HUDEP-2 (cell line): Measurements from ENCODE around the gene TPSD1.
"Not testable (repeated sequence)": the region's sequence is repeated elsewhere in the genome, so short reads cannot be mapped to it uniquely, and the experiment has no call there.

Source experiments
- DNase-seq, 76 experiments: peaks; one replicate each; lab custom pipeline; 2025; ENCODE audit not compliant: unreplicated experiment in 76 of 76; lab: John Stamatoyannopoulos, UW

Gene TPSD1

DNA sequence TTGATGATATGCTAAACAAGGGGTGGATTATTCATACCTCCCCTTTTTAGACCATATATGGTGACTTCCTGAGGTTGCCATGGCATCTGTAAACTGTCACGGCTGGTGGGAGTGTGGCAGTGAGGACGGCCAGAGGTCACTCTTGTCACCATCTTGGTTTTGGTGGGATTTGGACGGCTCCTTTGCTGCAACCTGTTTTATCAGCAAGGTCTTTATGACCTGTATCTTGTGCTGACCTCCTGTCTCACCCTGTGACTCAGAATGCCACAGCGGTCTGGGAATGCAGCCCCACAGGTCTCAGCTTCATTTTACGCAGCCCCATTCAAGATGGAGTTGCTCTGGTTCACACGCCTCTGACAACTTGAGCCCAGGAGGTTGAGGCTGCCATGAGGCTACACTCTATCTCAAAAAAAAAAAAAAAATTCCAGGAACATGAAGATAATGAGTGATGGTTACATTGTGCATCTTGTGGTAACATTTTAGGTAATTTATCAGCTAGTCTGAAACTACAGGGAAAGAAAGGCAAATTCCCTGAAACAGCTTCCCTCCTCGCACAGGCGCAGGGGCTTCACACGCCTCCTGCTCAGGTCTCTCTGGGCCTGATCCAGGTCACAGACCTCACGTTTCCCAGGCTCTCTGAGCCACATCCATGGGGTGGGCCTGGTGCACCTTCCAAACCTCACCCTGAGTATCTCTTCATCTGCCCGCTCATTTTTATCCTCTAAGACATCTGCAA, 38.2 kb downstream of the TPSD1 start:
- peak in 1 of 76 experiments; percentile 10 for DNase-seq

DNA sequence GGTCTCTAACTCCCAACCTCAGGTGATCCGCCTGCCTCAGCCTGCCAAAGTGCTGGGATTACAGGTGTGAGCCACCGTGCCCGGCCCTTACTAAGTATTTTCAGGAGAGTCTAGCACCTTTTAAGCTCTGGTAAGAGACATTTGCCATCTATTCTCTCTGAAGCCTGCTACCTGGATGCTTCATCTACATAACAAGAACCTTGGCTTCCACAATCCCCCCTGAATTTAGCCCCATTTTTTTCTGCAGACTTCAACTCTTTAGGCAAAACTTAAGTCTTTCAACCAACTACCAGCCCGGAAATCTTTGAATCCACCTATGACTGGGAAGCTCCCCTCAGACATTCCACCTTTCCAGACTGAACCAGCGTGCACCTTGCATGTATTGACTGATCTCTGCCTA, 39.6 kb downstream of the TPSD1 start:
- DNase-seq = no peak

DNA sequence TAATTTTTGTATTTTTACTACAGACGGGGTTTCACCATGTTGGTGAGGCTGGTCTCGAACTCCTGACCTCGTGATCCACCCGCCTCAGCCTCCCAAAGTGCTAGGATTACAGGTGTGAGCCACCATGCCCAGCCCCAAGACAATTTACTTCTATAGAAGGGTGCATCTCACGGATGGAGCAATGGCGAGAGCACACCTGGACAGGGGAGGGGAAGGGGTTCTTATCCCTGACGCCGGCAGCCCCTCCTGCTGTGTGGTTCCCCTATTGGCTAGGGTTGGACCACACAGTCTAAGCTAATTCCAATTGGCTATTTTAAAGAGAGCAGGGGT, 40.8 kb downstream of the TPSD1 start:
- not testable (repeated sequence) for DNase-seq

DNA sequence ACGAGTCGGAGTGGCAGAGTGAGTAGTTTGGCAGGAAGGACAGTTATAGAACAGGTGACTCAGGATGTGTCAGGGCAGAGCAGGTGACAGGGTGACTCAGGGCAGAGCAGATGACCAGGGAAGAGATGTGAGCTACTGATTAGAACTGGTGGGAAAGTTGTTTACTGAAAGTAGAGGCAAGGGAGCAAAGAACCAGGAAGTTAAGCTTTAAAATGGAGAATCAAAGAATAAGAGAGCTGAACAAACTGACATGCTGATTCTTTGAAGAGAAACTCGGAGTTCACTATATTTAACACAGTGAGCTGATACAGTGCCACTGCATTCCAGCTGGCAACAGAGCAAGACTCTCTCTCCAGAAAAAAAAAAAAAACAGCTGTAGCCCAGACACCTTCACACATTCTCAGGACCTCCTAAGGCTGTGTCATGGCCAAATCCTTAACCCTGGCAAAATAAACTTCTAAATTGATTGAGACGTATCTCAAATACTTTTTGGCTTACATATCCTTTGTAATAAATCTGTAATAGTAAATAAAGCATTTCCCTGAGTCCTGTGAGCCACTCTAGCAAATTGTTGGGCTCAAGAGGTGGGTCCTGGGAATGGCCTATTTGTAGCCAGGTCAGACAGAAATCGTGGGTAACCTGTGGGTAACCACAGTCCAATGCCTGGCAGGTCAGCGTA, 41.3 kb downstream of the TPSD1 start:
- peak in 7 of 76 experiments; percentile 4 to 23 (median 6) for DNase-seq

DNA sequence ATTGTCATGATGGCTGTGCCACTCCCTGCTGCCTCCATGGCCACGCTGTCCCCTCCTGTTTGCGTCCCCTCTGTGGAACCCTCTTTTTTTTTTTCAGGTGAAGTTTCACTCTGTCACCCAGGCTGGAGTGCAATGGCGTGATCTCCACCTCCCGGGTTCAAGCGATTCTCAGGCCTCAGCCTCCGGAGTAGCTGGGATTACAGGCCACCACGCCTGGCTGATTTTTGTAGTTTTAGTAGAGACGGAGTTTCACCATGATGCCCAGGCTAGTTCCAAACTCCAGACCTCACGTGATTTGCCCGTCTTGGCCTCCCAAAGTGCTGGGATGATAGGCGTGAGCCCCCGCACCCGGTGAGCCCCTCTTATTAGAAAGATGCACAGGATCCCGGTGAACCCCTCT, 42.5 kb downstream of the TPSD1 start:
- no peak for DNase-seq

DNA sequence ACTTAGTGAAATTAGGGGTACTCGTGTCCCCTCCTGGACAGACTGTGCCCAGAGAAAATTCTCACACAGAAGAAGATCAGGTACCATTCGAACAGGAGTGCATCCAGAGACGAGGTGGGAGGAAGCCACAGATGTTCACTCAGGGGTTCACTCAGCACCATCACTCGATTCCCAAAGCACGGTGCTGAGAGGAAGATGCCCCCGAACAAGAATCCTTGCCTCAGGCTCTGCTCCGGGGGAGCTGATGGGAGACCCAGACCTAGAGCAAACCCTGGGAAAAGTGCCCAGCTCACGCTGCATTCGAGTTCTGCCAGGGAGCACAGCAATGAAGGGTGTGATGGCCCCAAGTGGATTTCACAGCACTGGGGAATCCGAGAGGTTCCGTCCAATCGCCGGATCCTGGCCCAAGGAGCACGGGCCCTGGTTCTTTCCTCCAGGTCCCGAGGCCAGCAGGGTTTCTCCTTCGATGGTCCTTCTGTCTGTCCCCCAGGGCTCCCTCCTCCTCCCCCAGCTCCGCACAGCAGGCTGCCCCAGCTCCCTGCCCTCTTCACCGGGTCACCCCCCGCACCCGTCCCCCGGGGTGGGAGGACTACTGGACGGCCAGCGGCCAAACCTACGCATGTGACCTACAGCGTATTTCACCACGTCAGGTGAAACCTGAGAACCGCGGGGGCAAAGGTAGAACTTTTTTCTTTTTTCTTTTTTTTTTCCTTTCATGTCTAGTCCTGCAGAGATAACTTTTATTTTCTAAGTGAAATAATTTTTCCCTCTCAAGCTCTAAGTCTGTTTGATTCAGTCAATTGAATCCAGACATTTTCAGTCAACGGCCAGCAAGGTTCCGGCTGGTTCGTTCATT, 43.4 kb downstream of the TPSD1 start:
- no peak for DNase-seq

DNA sequence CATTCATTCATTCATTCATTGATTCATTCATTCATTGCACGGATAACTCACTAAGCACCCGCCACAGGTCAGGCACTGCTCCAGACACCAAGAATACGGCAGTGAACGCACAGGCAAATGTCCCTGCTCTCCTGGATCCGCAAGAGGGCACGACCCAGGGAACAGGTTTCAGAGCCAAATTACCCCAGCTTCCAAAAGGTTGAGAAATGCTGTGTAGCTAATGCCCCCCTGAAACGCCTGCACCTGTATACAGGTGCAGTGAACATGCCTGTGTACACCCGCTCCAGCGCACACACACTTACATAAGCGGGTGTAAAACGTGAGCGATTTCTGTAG, 44.0 kb downstream of the TPSD1 start:
- DNase-seq = no peak

DNA sequence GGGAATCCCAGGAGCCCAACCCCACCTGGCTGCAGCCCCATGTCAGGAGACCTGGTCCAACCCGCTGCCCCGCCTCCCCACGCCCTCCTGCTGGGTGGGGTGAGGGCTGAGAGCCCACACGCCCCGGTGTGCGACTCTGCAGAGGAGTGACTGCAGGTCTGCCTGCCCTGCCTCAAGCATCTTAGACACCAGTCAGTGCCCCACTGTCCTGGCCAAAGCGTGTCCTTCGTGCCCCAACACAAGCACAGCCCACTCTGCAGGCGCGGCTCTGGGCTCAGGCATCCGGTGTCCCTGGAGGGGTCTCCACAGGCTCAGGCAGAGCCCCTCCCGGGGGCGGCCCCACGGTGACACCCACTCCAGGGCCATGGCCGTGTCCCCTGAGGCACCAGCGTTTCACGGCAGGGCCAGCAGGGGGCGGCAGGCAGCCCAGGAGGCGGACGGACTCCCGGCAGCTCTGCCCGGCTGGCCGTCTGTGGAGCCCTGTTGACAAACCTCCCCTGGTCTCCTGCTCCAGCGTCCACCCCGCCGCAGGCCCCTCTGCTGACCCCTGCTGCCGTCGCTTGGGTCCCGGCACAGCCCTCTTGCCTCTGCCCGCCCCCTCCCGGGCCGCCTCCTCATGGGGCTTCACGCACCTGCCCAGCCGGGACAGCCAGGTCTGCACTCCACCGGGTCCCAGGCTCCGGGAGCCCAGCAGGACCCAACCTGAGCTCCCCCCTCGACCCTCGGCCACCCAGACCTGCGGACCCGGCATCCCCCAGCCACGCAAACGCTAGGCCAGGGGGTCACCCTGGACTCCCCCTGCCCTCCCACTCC, 45.0 kb downstream of the TPSD1 start:
- DNase-seq = peak in 55 of 76 experiments; percentile 6 to 71 (median 43)

DNA sequence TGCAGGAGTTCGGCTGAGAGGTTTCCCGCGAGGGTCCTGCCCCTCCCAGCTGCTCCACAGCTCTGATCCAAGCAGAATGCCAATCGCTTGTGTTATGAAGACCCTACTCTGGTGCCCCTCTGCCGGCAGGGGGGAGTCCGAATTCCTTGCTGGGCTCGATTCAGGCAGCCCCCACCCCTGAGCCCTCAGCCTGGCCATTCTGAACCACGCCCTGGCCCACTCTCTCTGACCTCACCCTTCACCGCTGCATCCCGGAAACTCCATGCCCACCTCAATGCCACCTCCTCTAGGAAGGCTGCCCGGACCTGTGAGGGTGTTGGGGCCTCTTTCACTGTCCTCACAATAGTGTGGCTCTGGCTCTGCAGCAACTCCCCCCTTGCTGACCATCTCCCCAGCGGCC, 45.7 kb downstream of the TPSD1 start:
- DNase-seq = no peak

DNA sequence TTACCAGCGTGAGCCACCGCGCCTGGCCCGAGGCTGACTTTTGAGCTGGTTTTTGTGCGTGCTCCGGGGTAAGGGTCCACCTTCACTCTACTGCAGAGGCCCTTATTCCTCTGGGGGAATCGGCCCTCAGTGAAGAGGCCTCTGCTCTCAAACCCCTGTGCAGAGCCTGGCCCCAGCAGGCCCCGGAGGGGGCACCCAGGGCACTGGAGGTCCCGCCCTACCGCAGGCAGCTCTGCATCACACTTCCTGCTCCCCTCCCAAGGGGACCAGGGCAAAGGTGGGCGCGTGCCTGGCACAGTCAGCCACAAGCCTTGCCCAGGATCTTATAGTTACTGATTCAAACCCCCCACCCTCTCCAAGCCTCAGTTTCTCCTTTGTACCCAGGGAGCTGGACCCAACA, 50.0 kb downstream of the TPSD1 start:
- no peak for DNase-seq

DNA sequence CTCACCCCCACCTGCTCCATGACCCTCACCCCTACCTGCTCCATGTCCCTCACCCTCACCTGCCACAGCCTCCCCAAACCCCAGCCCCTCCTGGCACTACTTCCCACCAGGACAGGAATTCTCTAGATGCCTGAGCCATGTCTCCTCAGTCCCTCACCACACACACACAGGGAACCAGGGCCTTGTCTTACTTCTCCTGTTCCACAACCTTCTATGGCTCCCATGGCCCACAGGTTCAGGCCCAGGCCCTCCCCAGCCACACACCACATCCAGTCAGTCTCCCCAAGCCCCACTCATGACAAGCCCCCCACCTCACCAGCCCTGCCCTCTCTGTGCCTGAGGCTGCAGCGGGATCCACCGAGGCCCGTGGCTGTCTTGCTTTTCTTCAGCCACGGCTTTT, 50.5 kb downstream of the TPSD1 start:
- DNase-seq = no peak

DNA sequence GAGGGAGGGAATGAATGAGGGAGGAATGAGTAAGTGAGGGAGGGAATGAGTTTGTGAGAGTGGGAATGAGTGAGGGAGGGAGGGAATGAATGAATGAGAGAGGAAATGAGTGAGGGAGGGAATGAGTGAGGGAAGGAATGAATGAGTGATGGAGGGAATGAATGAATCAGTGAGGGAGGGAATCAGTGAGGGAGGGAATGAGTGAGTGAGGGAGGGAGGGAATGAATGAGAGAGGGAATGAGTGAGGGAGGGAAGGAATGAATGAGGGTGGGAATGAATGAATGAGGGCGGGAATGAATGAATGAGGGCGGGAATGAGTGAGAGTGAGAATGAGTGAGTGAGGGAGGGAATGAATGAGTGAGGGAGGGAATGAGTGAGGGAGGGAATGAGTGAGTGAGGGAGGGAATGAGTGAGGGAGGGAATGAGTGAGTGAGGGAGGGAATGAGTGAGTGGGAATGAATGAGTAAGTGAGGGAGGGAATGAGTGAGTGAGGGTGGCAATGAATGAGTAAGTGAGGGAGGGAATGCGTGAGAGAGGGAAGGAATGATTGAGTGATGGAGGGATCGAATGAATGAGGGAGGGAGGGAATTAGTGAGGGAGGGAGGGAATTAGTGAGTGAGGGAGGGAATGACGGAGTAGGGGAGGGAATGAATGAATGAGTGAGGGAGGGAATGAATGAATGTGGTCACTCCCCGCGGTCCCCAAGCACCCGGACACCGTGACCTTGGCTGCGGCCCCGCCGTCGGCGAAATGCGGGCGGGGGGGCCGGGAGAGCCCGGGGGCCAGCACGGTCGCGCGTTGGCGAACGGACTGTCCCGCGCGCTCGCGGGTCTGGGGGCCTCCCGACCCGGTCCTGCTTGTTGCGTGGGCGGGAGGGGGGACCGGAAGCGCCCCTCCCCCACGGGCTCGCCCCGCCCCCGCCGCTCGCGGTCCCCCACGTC, 52.4 kb downstream of the TPSD1 start:
- peak in 16 of 76 experiments; percentile 32 to 77 (median 59) for DNase-seq
